Measurements from ENCODE around the gene TNNC2. TPM values are rescaled to one million over a fixed set of nuclear protein-coding genes. Genes with fewer than 3 reads are reported as not detected.
A peak's percentile ranks its signal among the peaks of the same experiment; 100 is the strongest.

Gene TNNC2
- total and polyA plus RNA-seq, 2 of the 8 experiments (the other 6 are each of a cell fraction or from before 2014, with no cell fraction given), result 5.7 to 7.6 TPM

- Histone ChIP-seq H3K14ac (ENCODE audit: insufficient read length) (no peak overlapping the region), H3K27me3 (replicated peaks in 1 of 4; ENCODE audit: control insufficient read depth in 3 of 4, extremely low read depth in 1 of 4, insufficient read depth in 3 of 4, low read length in 3 of 4) (no peaks in the 10 kb centered on the region), H4K20me1 (replicated peaks in 1 of 2; ENCODE audit: control insufficient read depth in 1 of 2, insufficient read depth in 2 of 2, low read length in 2 of 2) (peaks cover 0 to 1% of the 10 kb centered on the region in 2 experiments), H3K79me1 (ENCODE audit: low read depth, low read length) (no peaks in the 10 kb centered on the region), H3K4ac (replicated peaks; ENCODE audit: insufficient read length, low read depth, low read length) (no peak overlapping the region), H3K79me2 (ENCODE audit: control insufficient read depth in 1 of 2, insufficient read depth in 2 of 2, low read length in 2 of 2) (no peaks in the 10 kb centered on the region), H3K36me3 (ENCODE audit: control insufficient read depth in 2 of 4, insufficient read depth in 4 of 4, low read length in 3 of 4) (peaks cover 5 to 42% (median 24%) of the 10 kb centered on the region in 4 experiments; a peak in 7 of 8 replicates), H3K27ac (ENCODE audit: low read depth, low read length) (no peak overlapping the region), H2AK5ac (ENCODE audit: low read depth, low read length) (no peak overlapping the region), H3K4me3 (ENCODE audit: extremely low read depth in 1 of 4, insufficient read depth in 2 of 4, low read depth in 3 of 4, low read length in 4 of 4) (no peak overlapping the region), H2BK15ac (ENCODE audit: low read length) (no peak overlapping the region), H3K4me1 (replicated peaks in 1 of 4; ENCODE audit: control insufficient read depth in 3 of 4, insufficient read depth in 4 of 4, low read length in 3 of 4) (no peaks in the 10 kb centered on the region; a peak in 1 of 7 replicates), H2AFZ (ENCODE audit: low read length) (no peak overlapping the region), H2BK20ac (ENCODE audit: low read length) (no peak overlapping the region), H4K91ac (replicated peaks; ENCODE audit: insufficient read length, low read length) (no peak overlapping the region), H3K23ac (ENCODE audit: insufficient read length) (no peak overlapping the region), H2BK120ac (replicated peaks; ENCODE audit: low read depth, low read length) (no peak overlapping the region), H3K9ac (replicated peaks in 1 of 4; ENCODE audit: extremely low read depth in 1 of 4, low read depth in 3 of 4, low read length in 3 of 4) (no peak overlapping the region), H3K56ac (replicated peaks; ENCODE audit: insufficient read length, low read depth, low read length) (no peak overlapping the region), H3K9me3 (ENCODE audit: insufficient read depth in 2 of 2, low read depth in 1 of 2, low read length in 1 of 2) (no peaks in the 10 kb centered on the region), H3K18ac (ENCODE audit: extremely low read depth, low read length) (no peak overlapping the region), H2BK5ac (ENCODE audit: low read depth, low read length) (no peak overlapping the region), H3K23me2 (ENCODE audit: low read depth, low read length) (no peaks in the 10 kb centered on the region), H3K4me2 (ENCODE audit: insufficient read depth in 1 of 2, low read depth in 2 of 2, low read length in 2 of 2) (no peak overlapping the region), H4K5ac (ENCODE audit: insufficient read length, low read depth, low read length) (no peak overlapping the region), H4K8ac (ENCODE audit: extremely low read depth, insufficient read depth, low read length) (no peak overlapping the region), H2BK12ac (ENCODE audit: low read depth, low read length) (no peak overlapping the region)
- FAIRE-seq, result peak; percentile 52
- 43% methylated on average over 4 of the region's 4 CpGs; no CpG with 5 or more reads in 1 of the 2 experiments for WGBS, 2 experiments (ENCODE audit: extremely low coverage in 1 of 2, insufficient coverage in 1 of 2, insufficient read length in 1 of 2, insufficient replicate concordance in 2 of 2, low coverage in 1 of 2, low lambda C conversion rate in 2 of 2, missing lambda C conversion rate in 1 of 2)
- POLR2A ChIA-PET (ENCODE audit: partially characterized antibody), result interaction anchor here (0.6 to 10.6 kb wide), 5 partner anchors 10 to 412 kb away, joined by 3 to 90 read pairs (median 4); partner anchors contain the start of gene UBE2C
- CTCF ChIA-PET (ENCODE audit: partially characterized antibody), result interaction anchor here (0.6 to 4.7 kb wide), 53 partner anchors 8 to 427 kb away, joined by 3 to 21 read pairs (median 4); partner anchors contain the start of genes DNTTIP1, PCIF1, SNX21 and TNNC2
- peak; percentile 36 to 81 for DNase-seq (ENCODE audit: low read depth in 1 of 2, low spot score in 2 of 2)
- TF ChIP-seq ATF3 (IDR thresholded peaks at IDR 0.05; ENCODE audit: insufficient read depth, low read depth, low read length) (no peak), TEAD4 (IDR thresholded peaks at IDR 0.05; ENCODE audit: low read depth, low read length) (0 out of 2 replicates have a peak, but pooled peaks have one; percentile 10), KDM4A (IDR thresholded peaks at IDR 0.05; ENCODE audit: low read depth, low read length, severe bottlenecking) (no peak), SIN3A (conservative IDR thresholded peaks at IDR 0.05 in 1 of 2, IDR thresholded peaks at IDR 0.05 in 1 of 2; ENCODE audit: low read depth in 1 of 2, low read length in 2 of 2) (peak; percentile 61 to 65; a peak in 1 of 4 replicates), RBBP5 (IDR thresholded peaks at IDR 0.05; ENCODE audit: borderline replicate concordance, low read depth, low read length) (no peak), CHD2 (IDR thresholded peaks at IDR 0.05; ENCODE audit: low read length) (no peak), MAX (IDR thresholded peaks at IDR 0.05) (0 out of 2 replicates have a peak, but pooled peaks have one; percentile 9), CTCF (IDR thresholded peaks at IDR 0.05; ENCODE audit: control extremely low read depth in 1 of 3, insufficient read depth in 1 of 3, low read depth in 1 of 3, low read length in 3 of 3) (peak; percentile 67 to 90 (median 82))
Observed at GRCh38 chr20:45798935-45799642, 28.0 kb downstream of the TNNC2 start.

Measured in H1 (cell line).